Measurements from ENCODE around the gene OASL. TPM values are rescaled to one million over a fixed set of nuclear protein-coding genes. Genes with fewer than 3 reads are reported as not detected.

Gene OASL, protein sequence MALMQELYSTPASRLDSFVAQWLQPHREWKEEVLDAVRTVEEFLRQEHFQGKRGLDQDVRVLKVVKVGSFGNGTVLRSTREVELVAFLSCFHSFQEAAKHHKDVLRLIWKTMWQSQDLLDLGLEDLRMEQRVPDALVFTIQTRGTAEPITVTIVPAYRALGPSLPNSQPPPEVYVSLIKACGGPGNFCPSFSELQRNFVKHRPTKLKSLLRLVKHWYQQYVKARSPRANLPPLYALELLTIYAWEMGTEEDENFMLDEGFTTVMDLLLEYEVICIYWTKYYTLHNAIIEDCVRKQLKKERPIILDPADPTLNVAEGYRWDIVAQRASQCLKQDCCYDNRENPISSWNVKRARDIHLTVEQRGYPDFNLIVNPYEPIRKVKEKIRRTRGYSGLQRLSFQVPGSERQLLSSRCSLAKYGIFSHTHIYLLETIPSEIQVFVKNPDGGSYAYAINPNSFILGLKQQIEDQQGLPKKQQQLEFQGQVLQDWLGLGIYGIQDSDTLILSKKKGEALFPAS
- 7.7 and 11.3 TPM in 2 replicates for total RNA-seq

DNA sequence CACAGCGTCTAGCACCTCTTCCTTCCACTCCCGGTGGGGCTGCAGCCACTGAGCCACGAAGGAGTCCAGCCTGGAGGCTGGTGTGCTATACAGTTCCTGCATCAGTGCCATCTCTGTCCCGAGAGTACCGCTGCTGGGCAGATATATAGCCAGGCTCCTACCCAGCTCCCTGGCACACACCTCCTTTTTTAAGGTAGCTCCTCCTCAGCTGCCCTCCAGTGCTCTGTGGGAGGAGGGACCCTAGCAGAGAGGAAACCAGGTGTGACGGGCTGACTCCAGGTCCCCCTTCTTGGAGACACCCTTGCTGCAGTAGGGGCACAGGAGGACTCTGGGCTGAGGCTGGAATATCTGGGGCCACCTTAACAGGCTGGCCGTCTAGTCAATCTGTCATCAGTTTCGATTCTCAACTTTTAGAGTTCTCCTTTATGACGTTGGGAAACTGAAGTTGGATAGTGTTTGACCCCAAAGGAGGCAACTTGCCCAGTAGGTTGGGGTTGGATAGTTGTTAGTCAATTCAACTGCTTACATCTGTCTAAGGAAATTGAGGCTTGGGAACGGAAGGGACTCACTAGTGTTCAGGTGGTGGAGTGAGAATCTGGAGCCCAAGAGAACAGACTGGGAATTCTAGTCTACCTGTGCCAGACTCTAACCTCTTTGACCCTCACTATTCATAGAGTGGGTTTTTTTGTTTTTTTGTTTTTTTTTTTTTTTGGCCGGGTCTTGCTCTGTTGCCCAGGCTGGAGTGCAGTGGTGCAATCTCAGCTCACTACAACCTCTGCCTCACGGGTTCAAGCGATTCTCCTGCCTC is at the start of gene OASL:
TSS of gene OASL (minus strand) at position 386 of the 808 bp plus-strand sequence. CDS start at position 111, 275 bp downstream.

DNA sequence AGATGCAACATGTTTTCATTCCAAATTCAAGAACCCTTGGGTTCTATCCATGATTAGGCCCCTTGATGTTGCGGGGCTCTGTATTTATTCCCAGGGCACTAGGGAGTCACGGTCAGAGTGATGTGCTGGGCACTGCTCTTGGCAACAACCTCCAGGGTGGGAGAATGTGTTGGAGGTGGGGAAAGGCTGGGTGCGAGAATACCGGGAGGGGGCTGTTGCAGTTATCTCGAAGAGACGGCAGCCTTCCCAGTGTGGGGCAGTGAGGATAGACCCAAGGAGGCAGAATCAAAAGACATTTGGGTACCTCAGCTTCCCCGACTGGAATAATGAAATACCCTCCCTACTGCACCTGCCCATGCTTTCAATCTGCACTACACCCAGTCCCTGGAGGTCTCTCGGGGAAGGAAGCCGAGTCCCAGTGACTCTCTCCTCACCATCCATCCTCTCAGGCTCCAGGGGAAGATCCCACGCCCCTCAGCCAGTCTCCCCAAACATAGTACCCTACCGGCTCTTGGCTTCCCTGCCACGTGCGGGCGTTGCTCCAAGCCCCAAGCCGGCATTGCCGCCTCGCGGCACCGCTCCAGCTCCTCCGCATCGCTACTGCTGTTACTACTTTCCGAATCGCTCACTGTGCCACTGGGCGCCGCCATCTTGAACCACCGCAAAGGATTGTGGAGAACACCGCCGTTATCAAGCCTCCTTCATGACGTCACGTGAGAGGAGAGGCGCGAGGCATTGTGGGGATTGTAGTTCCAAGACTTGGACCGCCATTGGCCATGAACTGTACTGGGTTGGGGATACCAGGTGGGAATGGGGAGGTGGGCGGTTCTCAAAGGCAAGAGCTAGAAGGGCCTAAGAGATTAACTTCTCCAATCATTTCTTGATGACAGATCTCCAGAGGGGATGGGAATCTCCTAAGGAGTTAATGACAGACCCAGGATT is 22.9 kb downstream of the OASL start, which contains the start of gene C12orf43:
TSS of gene C12orf43 (minus strand) at position 663 of the 942 bp plus-strand sequence. CDS start at position 650, 13 bp downstream.

DNA sequence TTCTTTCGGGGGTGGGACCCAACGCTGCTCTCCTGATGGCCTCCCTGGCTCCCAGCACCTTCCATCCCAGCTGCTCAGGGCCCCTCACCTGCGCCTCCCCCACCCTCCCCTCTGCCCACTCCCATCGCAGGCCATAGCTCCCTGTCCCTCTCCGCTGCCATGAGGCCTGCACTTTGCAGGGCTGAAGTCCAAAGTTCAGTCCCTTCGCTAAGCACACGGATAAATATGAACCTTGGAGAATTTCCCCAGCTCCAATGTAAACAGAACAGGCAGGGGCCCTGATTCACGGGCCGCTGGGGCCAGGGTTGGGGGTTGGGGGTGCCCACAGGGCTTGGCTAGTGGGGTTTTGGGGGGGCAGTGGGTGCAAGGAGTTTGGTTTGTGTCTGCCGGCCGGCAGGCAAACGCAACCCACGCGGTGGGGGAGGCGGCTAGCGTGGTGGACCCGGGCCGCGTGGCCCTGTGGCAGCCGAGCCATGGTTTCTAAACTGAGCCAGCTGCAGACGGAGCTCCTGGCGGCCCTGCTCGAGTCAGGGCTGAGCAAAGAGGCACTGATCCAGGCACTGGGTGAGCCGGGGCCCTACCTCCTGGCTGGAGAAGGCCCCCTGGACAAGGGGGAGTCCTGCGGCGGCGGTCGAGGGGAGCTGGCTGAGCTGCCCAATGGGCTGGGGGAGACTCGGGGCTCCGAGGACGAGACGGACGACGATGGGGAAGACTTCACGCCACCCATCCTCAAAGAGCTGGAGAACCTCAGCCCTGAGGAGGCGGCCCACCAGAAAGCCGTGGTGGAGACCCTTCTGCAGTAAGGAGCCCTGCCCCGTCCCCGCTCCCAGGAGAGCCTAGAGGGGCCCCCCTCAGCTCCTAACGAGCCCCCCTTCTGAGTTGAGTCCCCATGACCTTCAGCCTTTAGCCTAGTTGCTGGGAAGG is 60.5 kb downstream of the OASL start, which contains the start of gene HNF1A:
TSS of gene HNF1A (plus strand) at position 248 of the 924 bp plus-strand sequence. CDS start at position 474, 226 bp downstream.

Other genes with a start within 250 kb of the OASL start
- 10.2 and 12.0 TPM in 2 replicates for gene SPPL3, start 134.9 kb downstream of the OASL start, total RNA-seq
- gene HNF1A, start 60.7 kb downstream of the OASL start, total RNA-seq: not detected in 2 replicates
- 17.4 and 20.2 TPM in 2 replicates for gene C12orf43, start 22.8 kb downstream of the OASL start, total RNA-seq
- gene P2RX7, start 93.6 kb upstream of the OASL start, total RNA-seq: 3.6 and 6.9 TPM in 2 replicates
- gene P2RX4, start 170.9 kb upstream of the OASL start, total RNA-seq: 196 and 245 TPM in 2 replicates